Liver (tissue), 3 donors: ENCODE data around the gene RBCK1.

ENCODE experiments used
- ATF3 ChIP-seq: IDR thresholded peaks from 2 replicates; pipeline ENCODE4 v1.6.1; 2016; ENCODE audit warnings: antibody characterized with exemption
- CTCF ChIP-seq: fragments of 150-350 bp; IDR thresholded peaks from 2 replicates; pipeline ENCODE4 v1.5.1; 2017; ENCODE audit warnings: improper control_type of control experiment, low read depth, low read length; ENCODE audit not compliant: missing input control
- EGR1 ChIP-seq, 2 donors: IDR thresholded peaks; 2 replicates each; pipeline ENCODE4 v1.6.1; 2016 to 2018; ENCODE audit warnings: antibody characterized with exemption in 2 of 2, low read depth in 2 of 2
- GABPA ChIP-seq, 2 donors: IDR thresholded peaks in 1 of 2; conservative IDR thresholded peaks in 1 of 2; 2 replicates each; pipeline ENCODE4 v1.6.1; 2016; ENCODE audit warnings: antibody characterized with exemption in 2 of 2, mild to moderate bottlenecking in 1 of 2, moderate library complexity in 1 of 2
- HNF4A ChIP-seq, 2 donors: conservative IDR thresholded peaks; 2 replicates each; pipeline ENCODE4 v1.6.1; 2016; ENCODE audit warnings: antibody characterized with exemption in 2 of 2, mild to moderate bottlenecking in 2 of 2
- NR2F2 ChIP-seq: IDR thresholded peaks from 2 replicates; pipeline ENCODE4 v1.6.1; 2016; ENCODE audit warnings: antibody characterized with exemption
- RAD21 ChIP-seq, 2 donors: IDR thresholded peaks; 2 replicates each; pipeline ENCODE4 v1.6.1; 2016; ENCODE audit warnings: antibody characterized with exemption in 2 of 2, mild to moderate bottlenecking in 2 of 2
- SP1 ChIP-seq: IDR thresholded peaks from 2 replicates; pipeline ENCODE4 v1.6.1; 2018; ENCODE audit warnings: antibody characterized with exemption, mild to moderate bottlenecking
- TAF1 ChIP-seq: conservative IDR thresholded peaks from 2 replicates; pipeline ENCODE4 v1.6.1; 2016; ENCODE audit warnings: antibody characterized with exemption, mild to moderate bottlenecking
- YY1 ChIP-seq: IDR thresholded peaks from 2 replicates; pipeline ENCODE4 v1.6.1; 2016; ENCODE audit warnings: antibody characterized with exemption, mild to moderate bottlenecking
- ZBTB33 ChIP-seq: IDR thresholded peaks from 2 replicates; pipeline ENCODE4 v1.6.1; 2016; ENCODE audit warnings: antibody characterized with exemption
- TF ChIP-seq, protein P1 (sequence below): IDR thresholded peaks from 2 replicates; pipeline ENCODE4 v1.6.1; 2016; ENCODE audit warnings: antibody characterized with exemption
- TF ChIP-seq, protein P2 (sequence below): IDR thresholded peaks from 2 replicates; pipeline ENCODE4 v1.6.1; 2016; ENCODE audit warnings: antibody characterized with exemption, mild to moderate bottlenecking
- donor health status: healthy.
- donor health status: healthy.

- TF ChIP-seq, protein P1, sequence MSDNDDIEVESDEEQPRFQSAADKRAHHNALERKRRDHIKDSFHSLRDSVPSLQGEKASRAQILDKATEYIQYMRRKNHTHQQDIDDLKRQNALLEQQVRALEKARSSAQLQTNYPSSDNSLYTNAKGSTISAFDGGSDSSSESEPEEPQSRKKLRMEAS = no peak
- no peak for TF ChIP-seq SP1
- no peak for TF ChIP-seq CTCF
- no peak for TF ChIP-seq EGR1 (IDR thresholded peaks at IDR 0.05; ENCODE audit: low read depth in 2 of 2)
- no peak for TF ChIP-seq YY1
- peak in 1 of 2 donors; percentile 10 for TF ChIP-seq HNF4A (conservative IDR thresholded peaks at IDR 0.05)
- TF ChIP-seq TAF1 = no peak
- TF ChIP-seq, protein P2, sequence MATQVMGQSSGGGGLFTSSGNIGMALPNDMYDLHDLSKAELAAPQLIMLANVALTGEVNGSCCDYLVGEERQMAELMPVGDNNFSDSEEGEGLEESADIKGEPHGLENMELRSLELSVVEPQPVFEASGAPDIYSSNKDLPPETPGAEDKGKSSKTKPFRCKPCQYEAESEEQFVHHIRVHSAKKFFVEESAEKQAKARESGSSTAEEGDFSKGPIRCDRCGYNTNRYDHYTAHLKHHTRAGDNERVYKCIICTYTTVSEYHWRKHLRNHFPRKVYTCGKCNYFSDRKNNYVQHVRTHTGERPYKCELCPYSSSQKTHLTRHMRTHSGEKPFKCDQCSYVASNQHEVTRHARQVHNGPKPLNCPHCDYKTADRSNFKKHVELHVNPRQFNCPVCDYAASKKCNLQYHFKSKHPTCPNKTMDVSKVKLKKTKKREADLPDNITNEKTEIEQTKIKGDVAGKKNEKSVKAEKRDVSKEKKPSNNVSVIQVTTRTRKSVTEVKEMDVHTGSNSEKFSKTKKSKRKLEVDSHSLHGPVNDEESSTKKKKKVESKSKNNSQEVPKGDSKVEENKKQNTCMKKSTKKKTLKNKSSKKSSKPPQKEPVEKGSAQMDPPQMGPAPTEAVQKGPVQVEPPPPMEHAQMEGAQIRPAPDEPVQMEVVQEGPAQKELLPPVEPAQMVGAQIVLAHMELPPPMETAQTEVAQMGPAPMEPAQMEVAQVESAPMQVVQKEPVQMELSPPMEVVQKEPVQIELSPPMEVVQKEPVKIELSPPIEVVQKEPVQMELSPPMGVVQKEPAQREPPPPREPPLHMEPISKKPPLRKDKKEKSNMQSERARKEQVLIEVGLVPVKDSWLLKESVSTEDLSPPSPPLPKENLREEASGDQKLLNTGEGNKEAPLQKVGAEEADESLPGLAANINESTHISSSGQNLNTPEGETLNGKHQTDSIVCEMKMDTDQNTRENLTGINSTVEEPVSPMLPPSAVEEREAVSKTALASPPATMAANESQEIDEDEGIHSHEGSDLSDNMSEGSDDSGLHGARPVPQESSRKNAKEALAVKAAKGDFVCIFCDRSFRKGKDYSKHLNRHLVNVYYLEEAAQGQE = no peak
- TF ChIP-seq ZBTB33 = no peak
- no peak for TF ChIP-seq RAD21 (IDR thresholded peaks at IDR 0.05)
- no peak for TF ChIP-seq GABPA (IDR thresholded peaks at IDR 0.05 in 1 of 2, conservative IDR thresholded peaks at IDR 0.05 in 1 of 2)
- TF ChIP-seq ATF3 = no peak
- no peak for TF ChIP-seq NR2F2
Observed at GRCh38 chr20:397432-398237, 10.5 kb upstream of the RBCK1 start.
